Esophagus squamous epithelium (tissue), 4 donors: ENCODE data around the gene LRBA.

Experiments
- POLR2A ChIP-seq, 4 donors: fragments of 450-650 bp; IDR thresholded peaks; one replicate each; pipeline ENCODE4 v1.6.1; 2017; ENCODE audit warnings: antibody characterized with exemption in 4 of 4, mild to moderate bottlenecking in 4 of 4, moderate library complexity in 3 of 4
- TF ChIP-seq, protein P1 (sequence below), 6 experiments: fragments of 450-650 bp in 4 of 6; fragments of 200-600 bp in 2 of 6; sonication (generic) in 2 of 6; IDR thresholded peaks; one replicate each; pipeline ENCODE4 v1.5.1; 2016 to 2019; ENCODE audit warnings: antibody characterized with exemption in 6 of 6, mild to moderate bottlenecking in 4 of 6, moderate library complexity in 4 of 6

DNA sequence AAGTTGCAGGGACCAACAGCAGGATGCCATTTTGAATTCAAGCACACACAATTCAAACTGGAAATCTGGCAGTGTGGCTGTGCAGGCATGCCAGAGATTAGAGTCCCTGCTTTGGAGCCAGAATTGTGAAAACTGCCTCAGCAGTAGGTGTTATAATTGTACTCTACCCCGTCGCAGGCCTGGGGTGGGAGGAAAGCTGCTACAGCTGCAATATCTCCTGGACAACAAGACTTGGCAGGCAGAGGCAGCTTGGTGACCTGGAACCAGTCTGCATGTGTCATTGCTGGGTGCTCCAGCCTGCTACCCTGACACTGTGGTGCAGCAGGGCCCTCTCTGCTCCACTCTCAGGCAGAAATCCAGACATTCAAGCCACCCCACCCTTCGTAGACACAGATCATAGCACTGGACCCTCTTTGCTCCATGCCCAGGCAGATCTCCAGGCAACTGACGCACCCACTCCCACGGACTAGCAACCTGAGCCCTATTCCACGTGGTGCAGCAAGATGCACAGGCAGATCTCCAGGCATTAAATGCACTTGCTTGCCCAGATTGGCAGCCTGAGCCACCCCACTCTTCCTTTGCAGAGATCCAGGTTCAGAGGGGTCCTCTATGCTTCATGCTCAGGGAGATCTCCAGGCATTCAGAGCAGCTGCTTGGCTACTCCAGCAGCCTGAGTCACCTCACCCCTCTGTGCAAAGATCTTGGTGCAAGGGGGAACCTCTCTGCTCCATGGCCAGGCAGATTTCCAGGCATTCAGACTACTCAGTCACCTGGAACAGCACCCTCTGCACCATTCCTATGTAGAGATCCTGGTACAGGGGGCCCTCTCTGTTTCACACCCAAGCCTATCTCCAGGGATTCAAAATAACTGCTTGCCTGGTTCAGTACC lies 140.5 kb downstream of the LRBA start:
- TF ChIP-seq, protein P1, sequence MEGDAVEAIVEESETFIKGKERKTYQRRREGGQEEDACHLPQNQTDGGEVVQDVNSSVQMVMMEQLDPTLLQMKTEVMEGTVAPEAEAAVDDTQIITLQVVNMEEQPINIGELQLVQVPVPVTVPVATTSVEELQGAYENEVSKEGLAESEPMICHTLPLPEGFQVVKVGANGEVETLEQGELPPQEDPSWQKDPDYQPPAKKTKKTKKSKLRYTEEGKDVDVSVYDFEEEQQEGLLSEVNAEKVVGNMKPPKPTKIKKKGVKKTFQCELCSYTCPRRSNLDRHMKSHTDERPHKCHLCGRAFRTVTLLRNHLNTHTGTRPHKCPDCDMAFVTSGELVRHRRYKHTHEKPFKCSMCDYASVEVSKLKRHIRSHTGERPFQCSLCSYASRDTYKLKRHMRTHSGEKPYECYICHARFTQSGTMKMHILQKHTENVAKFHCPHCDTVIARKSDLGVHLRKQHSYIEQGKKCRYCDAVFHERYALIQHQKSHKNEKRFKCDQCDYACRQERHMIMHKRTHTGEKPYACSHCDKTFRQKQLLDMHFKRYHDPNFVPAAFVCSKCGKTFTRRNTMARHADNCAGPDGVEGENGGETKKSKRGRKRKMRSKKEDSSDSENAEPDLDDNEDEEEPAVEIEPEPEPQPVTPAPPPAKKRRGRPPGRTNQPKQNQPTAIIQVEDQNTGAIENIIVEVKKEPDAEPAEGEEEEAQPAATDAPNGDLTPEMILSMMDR (IDR thresholded peaks at IDR 0.05) = no peak
- no peak for TF ChIP-seq POLR2A (IDR thresholded peaks at IDR 0.05)
